GM19023 (cell line): ENCODE results near the gene SNRPB.
"Not testable (repeated sequence)": the region's sequence is repeated elsewhere in the genome, so short reads cannot be mapped to it uniquely, and the experiment has no call there.

Source experiments
- ATAC-seq: cut with Tn5 transposase; IDR thresholded peaks from one replicate; pipeline ENCODE4 v1.9.1; 2021; ENCODE audit warnings: mild to moderate bottlenecking, moderate library complexity; ENCODE audit not compliant: unreplicated experiment

Gene SNRPB

DNA sequence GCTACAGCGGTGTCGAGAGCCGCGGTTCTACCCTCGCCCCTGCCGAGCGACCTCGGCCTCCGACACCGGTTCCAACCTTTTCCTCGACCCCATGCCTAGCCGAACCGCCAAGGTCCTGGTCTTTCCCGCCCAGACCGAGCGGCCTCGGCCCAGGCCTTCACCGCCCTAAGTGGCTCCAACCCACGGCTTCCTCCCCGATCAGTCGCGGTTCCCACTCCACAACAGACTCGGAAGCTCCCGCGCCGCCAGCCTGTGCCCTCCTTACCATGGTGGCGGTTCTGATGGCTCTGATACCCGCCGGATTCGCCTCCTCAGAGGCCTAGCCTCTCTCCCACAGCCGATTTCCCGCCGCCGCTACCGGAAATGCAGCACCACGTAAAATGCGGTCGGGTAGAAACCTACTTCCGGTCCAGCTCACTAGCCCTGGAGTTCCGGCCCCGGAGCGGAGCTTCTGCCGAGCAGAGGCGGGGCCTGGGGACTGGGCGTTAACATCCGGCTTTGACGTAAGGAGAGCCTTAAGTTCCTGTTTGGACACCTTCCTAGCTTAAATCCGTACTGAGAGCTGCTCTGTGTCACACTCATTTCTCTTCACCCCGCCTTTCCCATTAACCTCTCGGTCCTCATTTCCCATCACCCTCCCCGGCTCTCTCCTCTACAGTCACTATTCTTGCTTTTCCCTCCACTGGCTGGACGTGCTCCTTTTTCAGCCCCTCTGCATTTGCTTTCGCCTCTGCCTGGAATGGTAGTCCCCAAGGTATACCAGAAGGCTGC is at the start of gene SNRPB:
Gene SNRPB (minus strand): TSS at position 367 of the 771 bp plus-strand sequence. CDS start 99 bp downstream, at position 268.
- ATAC-seq = peak; percentile 94

DNA sequence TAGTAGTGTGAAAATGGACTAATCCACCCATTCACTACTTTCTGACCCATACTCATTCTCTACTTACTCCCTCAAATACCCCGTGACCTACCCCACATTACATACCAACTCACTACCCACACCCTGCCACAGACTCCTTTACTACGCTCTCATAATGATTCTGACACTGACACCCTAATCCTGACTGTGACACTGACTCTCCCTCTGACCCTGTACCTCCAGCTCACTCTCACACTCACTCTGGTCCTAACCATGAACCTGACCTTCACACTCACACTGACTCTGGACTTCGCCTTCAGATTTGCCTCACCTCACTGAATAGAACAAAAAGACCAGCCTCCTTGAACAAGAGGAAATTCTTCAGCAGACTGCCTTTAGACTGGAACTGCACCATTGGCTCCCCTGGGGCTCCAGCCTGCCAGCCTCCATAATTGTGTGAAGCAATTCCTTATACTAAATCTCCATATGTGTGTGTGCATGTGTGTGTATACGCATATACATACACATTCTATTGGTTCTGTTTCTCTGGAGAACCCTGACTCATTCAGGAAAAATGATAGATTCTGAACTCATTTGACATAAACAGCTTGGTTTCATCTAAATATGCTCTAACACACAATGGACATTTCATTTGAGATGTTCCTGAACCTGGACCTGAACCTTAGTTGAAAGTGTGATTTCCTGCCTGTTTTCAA is 48.7 kb upstream of the SNRPB start:
- ATAC-seq = no peak

DNA sequence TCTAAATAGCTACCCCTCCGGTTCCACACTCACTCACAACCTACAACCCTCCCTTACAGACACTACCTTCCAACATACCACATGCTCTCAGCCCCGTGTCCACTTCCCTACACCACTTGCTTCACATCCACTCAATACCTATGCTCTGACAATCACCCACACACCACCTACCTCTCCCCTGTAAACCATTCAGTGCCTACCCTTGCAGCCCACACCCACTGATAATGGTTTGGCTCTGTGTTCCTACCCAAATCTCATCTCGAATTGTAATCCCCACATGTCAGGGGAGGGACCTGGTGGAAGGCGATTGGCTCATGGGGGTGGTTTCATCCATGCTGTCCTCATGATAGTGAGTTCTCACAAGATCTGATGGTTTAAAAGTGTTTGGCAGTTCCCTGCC is 48.0 kb upstream of the SNRPB start:
- ATAC-seq = no peak

DNA sequence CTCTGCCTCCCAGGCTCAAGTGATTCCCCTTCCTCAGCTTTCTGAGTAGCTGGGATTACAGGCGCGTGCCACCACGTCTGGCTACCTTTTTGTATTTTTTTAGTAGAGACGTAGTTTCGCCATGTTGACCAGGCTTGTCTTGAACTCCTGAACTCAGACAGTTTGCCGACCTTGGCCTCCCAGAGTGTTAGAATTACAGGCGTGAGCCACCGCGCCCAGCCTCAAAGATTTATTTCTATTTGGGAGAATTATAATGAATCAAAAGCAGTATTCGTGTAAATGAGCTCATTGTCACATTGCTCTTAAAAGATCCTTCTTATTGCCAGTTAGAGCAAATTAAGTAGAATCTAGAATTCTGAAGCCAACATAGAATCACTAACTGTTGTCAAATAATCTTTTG is 47.5 kb upstream of the SNRPB start:
- ATAC-seq = no peak

GRCh38 chr20:2516399-2516798 is 45.8 kb upstream of the SNRPB start:
- no peak for ATAC-seq

GRCh38 chr20:2515203-2515602 is 44.6 kb upstream of the SNRPB start:
- ATAC-seq = no peak

- no peak for ATAC-seq
Observed at GRCh38 chr20:2509794-2510193, 39.2 kb upstream of the SNRPB start.

GRCh38 chr20:2509468-2509781 is 38.8 kb upstream of the SNRPB start:
- no peak for ATAC-seq

GRCh38 chr20:2508631-2509467 is 38.3 kb upstream of the SNRPB start, which contains the start of gene ZNF343:
TSS of gene ZNF343 (minus strand) at chr20:2508915. CDS start at chr20:2493895, 15,020 bp downstream.
- peak; percentile 94 for ATAC-seq

GRCh38 chr20:2507875-2508630 is 37.5 kb upstream of the SNRPB start:
- no peak for ATAC-seq

- ATAC-seq = no peak
Observed at GRCh38 chr20:2507464-2507863, 36.9 kb upstream of the SNRPB start.

DNA sequence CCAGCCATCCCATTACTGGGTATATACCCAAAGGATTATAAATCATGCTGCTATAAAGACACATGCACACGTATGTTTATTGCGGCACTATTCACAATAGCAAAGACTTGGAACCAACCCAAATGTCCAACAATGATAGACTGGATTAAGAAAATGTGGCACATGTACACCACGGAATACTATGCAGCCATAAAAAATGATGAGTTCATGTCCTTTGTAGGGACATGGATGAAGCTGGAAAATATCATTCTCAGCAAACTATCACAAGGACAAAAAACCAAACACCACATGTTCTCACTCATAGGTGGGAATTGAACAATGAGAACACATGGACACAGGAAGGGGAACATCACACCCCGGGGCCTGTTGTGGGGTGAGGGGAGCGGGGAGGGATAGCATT is 35.8 kb upstream of the SNRPB start:
- ATAC-seq = not testable (repeated sequence)

- ATAC-seq = not testable (repeated sequence)
Observed at GRCh38 chr20:2504803-2505202, 34.2 kb upstream of the SNRPB start.

DNA sequence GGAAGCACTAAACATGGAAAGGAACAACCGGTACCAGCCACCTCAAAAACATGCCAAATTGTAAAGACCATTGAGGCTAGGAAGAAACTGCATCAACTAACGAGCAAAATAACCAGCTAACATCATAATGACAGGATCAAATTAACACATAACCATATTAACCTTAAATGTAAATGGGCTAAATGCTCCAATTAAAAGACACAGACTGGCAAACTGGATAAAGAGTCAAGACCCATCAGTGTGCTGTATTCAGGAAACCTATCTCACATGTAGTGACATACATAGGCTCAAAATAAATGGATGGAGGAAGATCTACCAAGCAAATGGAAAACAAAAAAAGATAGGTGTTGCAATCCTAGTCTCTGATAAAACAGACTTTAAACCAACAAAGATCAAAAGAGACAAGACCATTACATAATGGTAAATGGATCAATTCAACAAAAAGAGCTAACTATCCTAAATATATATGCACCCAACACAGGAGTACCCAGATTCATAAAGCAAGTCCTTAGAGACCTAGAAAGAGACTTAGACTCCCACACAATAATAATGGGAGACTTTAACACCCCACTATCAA is 32.3 kb upstream of the SNRPB start:
- ATAC-seq = not testable (repeated sequence)

GRCh38 chr20:2485661-2486060 is 15.1 kb upstream of the SNRPB start:
- no peak for ATAC-seq

DNA sequence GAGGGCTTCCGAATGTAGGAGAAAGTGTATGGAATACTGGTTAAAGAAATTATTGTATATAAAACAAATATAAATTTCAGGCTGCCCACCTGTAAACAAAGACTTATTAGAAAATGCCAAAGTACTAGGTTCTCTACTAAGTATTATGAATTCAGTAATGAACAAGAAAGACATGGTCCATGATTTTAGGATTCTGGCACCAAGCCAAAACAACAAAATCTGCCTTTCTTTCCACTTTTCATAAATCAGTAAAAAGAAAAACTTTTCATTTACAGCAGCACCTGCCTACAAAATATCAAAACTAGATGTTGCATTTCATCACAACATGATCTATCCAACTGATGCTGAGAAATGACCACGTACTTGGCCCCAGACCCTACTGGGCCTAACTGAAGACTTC is 14.5 kb upstream of the SNRPB start:
- no peak for ATAC-seq

DNA sequence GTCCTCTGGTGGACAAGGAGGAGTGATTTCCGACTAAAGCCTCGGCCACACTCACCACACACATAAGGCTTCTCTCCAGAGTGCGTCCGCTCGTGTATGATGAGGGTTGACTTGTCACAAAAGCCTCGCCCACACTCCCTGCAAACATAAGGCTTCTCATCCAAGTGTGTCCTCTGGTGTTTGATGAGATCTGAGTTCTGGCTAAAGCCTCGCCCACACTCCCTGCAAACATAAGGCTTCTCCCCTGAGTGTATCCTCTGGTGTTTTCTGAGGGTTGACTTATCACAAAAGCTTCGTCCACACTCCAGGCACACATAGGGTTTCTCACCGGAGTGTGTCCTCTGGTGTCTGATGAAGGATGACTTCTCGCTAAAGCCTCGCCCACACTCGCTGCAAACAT is 12.9 kb upstream of the SNRPB start:
- ATAC-seq = no peak

DNA sequence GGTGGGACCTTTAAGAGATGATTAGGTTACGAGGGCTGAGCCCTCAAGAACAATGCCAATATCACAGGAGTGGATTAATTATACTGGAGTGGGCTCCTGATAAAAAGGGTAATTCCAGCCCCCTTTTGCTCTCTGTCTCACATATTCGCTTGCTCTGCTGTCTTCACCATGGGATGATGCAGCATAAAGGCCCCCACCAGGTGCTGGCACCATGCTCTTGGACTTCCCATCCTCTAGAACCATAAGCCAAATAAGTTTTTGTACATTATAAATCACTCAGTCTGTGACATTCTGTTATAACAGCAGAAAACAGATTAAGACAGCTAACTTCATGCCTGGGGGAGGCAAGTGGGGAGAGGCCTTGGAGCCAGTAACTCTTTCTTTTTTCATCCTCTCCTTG is 9.8 kb upstream of the SNRPB start:
- no peak for ATAC-seq

DNA sequence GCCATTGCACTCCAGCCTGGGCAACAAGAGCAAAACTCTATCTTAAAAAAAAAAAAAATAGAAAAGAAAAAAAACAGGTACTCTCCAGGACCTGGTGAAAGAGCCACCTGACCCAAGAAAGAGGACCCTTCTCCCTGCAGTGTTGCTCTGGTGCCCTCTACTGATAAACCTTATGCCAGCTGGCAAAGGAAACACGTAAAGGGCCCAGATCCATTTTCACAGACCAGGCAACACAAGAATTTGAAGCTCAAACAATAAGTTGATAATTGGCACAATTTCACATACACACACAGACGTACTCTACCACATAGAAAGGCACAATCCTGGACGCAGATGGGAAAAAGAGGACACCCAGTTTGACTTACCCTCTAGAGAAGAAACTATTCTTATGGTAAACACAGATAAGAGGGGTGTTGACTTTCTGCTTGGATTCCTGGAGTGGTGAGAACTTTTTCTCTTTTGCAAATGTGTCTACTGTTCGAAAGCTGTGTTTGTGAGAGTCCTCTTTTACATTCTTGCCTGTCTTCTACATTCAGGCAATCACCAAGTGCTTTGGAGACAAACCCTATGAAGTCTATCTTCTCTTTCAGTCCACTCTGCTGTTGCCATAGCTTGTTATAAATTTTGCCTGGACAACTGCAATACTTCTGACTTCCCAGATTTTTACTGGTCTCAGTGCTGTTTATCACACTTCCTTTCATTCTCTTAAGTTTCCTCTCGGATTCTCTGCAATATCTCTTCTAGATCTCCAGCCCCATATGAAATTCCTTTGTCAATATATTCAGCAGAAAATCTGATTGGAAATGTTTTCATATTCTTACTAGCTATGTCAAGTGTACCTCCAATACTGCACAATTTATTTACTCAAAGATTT is 6.4 kb upstream of the SNRPB start:
- ATAC-seq = no peak
